SK-N-SH (cell line): ENCODE results near the gene FANCE.

Source experiments
- CTCF ChIP-seq: fragments of 200-600 bp; sonication (generic); IDR thresholded peaks from 2 replicates; pipeline ENCODE4 v1.6.1; 2017; ENCODE audit warnings: antibody characterized with exemption, mild to moderate bottlenecking, moderate library complexity
- GATA2 ChIP-seq: sonication (generic); formaldehyde crosslinking; IDR thresholded peaks from 2 replicates; pipeline ENCODE4 v1.5.0; 2020; ENCODE audit warnings: mild to moderate bottlenecking, missing genetic modification reagents
- JUND ChIP-seq: IDR thresholded peaks from 2 replicates; pipeline ENCODE4 v1.4.0; 2012

DNA sequence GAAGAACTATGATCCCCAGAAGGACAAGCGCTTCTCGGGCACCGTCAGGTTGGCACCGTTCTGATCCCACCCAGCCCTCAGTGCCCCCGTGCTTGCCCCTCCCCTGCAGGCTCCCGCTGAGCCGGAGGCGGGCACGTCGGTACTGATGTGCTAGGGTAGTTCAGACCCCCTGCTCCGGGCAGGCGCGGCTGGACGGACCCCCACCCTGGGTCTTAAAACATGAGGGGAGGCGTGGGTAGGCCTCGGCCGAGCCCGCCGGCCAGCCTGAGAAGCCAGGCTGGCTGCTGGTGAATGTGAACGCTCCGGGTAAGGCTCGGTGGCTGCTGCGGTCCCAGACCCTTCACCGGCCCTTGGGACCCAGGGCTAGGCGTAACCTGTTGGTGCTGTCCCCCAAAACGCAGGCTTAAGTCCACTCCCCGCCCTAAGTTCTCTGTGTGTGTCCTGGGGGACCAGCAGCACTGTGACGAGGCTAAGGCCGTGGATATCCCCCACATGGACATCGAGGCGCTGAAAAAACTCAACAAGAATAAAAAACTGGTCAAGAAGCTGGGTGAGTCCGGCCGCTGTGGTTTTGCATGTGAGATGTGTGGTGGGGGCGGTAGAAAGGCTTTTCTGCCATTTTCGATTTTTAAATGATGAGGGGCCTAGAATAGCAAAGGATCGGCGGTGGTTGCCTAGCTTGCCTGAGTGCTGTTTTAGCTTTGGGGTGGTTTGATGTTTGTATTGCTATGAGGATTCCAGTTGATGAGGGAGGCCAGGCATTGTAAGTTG is 17.0 kb downstream of the FANCE start:
- no peak for TF ChIP-seq GATA2 (CRISPR knock-in tag)
- TF ChIP-seq CTCF: no peak
- TF ChIP-seq JUND: no peak
